ENCODE data around the gene CD4. TPM values are rescaled to one million over a fixed set of nuclear protein-coding genes. Genes with fewer than 3 reads are reported as not detected.

CD4 gene
- polyA plus RNA-seq, 1 of the 3 experiments (the other 2 are of a cell fraction) = 0.02 TPM

- H3K4me3 ChIP-seq (ENCODE audit: low read depth in 2 of 2, low read length in 1 of 2) = peak within 1 kb of the TSS; percentile 65 to 69
- peak; percentile 87 for DNase-seq
- CTCF ChIA-PET = interaction anchor here (0.8 to 12.7 kb wide), 8 partner anchors 11 to 70 kb away, joined by 3 to 246 read pairs (median 19); partner anchors contain the start of genes MLF2, PTMS and SPSB2
Observed at GRCh38 chr12:6821591-6822425, 32.5 kb downstream of the CD4 start, which contains the start of gene GPR162. Gene GPR162 (plus strand): TSS chr12:6821821. CDS start chr12:6823899, 2,078 bp downstream.

GRCh38 chr12:6822426-6823135 is 33.3 kb downstream of the CD4 start:
- H3K4me3 ChIP-seq (ENCODE audit: low read depth in 2 of 2, low read length in 1 of 2) = peak overlapping the region; percentile 65 to 69
- WGBS (ENCODE audit: low lambda C conversion rate) = 82% methylated on average over 7 of the region's 7 CpGs
- POLR2A ChIA-PET = interaction anchor here (0.6 to 2.8 kb wide), 4 partner anchors 46 to 139 kb away, joined by 3 to 19 read pairs (median 7); partner anchors contain the start of genes MLF2 and PTMS
- no peak for TF ChIP-seq RXRA (IDR thresholded peaks at IDR 0.05; ENCODE audit: borderline replicate concordance, low read depth)
- TF ChIP-seq REST (IDR thresholded peaks at IDR 0.05; ENCODE audit: low read depth, low read length) = no peak
- no peak for TF ChIP-seq SMC3 (IDR thresholded peaks at IDR 0.05; ENCODE audit: low read depth, low read length)
- TF ChIP-seq POLR2AphosphoS5 (IDR thresholded peaks at IDR 0.05; ENCODE audit: low read depth, low read length) = no peak
- TF ChIP-seq NFIC (IDR thresholded peaks at IDR 0.05; ENCODE audit: borderline replicate concordance) = no peak
- no peak for TF ChIP-seq EP300 (IDR thresholded peaks at IDR 0.05; ENCODE audit: borderline replicate concordance in 1 of 2, low read depth in 1 of 2, low read length in 1 of 2)
- no peak for TF ChIP-seq TCF12 (IDR thresholded peaks at IDR 0.05)

More at GRCh38 chr12:6821591-6822425, 32.5 kb downstream of the CD4 start, which contains the start of gene GPR162:
- Histone ChIP-seq H3K9me2 (no peaks in the 10 kb centered on the region), H3K4me2 (peak within 1 kb of the TSS; percentile 95), H3K27me3 (ENCODE audit: insufficient read depth) (no peaks in the 10 kb centered on the region), H3K27ac (ENCODE audit: low read depth in 2 of 2, low read length in 1 of 2) (peak within 1 kb of the TSS in 1 of 2 experiments; percentile 69; a peak in 1 of 4 replicates), H3F3A (replicated peaks; ENCODE audit: insufficient read depth) (peaks cover 4% of the 10 kb centered on the region), H3K9me3 (no peaks in the 10 kb centered on the region), H3K36me3 (replicated peaks in 1 of 2; ENCODE audit: control insufficient read depth in 1 of 2, insufficient read depth in 2 of 2, low read length in 1 of 2) (no peaks in the 10 kb centered on the region), H3K4me1 (ENCODE audit: control insufficient read depth in 1 of 2, insufficient read depth in 2 of 2, low read depth in 1 of 2, low read length in 1 of 2) (peaks cover 19 to 75% of the 10 kb centered on the region in 2 experiments; a peak in 3 of 4 replicates), H2AFZ (ENCODE audit: low read depth) (0 out of 2 replicates have a peak within 1 kb of the TSS, but pooled peaks have one; percentile 74), H4K20me1 (ENCODE audit: insufficient read depth) (no peaks in the 10 kb centered on the region), H3K79me2 (ENCODE audit: insufficient read depth) (no peaks in the 10 kb centered on the region), H3K9ac (peak within 1 kb of the TSS; percentile 51)
- POLR2A ChIA-PET = interaction anchor here (0.6 to 2.8 kb wide), 10 partner anchors 8 to 209 kb away, joined by 3 to 19 read pairs (median 5); partner anchors contain the start of genes CDCA3, MLF2, PTMS and TPI1
- 1% methylated on average over 25 of the region's 28 CpGs for WGBS (ENCODE audit: low lambda C conversion rate)
- TF ChIP-seq TCF12 (IDR thresholded peaks at IDR 0.05) = no peak
- no peak for TF ChIP-seq RFX5 (IDR thresholded peaks at IDR 0.05; ENCODE audit: low read length)
- TF ChIP-seq FOXJ3 (CRISPR knock-in tag; IDR thresholded peaks at IDR 0.05) = no peak
- no peak for TF ChIP-seq ZBTB33 (IDR thresholded peaks at IDR 0.05; ENCODE audit: borderline replicate concordance, low read depth)
- TF ChIP-seq POLR2AphosphoS5 (IDR thresholded peaks at IDR 0.05; ENCODE audit: low read depth, low read length) = no peak; the same call in 1 of the 2 replicates
- 0 out of 2 replicates have a peak, but pooled peaks have one; percentile 4 for TF ChIP-seq TAF1 (IDR thresholded peaks at IDR 0.05; ENCODE audit: borderline replicate concordance, low read depth, low read length)
- no peak; a peak in 1 of 4 replicates for TF ChIP-seq EP300 (IDR thresholded peaks at IDR 0.05; ENCODE audit: borderline replicate concordance in 1 of 2, low read depth in 1 of 2, low read length in 1 of 2)
- no peak for TF ChIP-seq MAX (IDR thresholded peaks at IDR 0.05; ENCODE audit: low read depth)

More at GRCh38 chr12:6822426-6823135, 33.3 kb downstream of the CD4 start:
- Histone ChIP-seq H3K27me3 (ENCODE audit: insufficient read depth) (no peaks in the 10 kb centered on the region), H4K20me1 (ENCODE audit: insufficient read depth) (no peaks in the 10 kb centered on the region), H3K9me2 (no peaks in the 10 kb centered on the region), H3K4me1 (ENCODE audit: control insufficient read depth in 1 of 2, insufficient read depth in 2 of 2, low read depth in 1 of 2, low read length in 1 of 2) (peaks cover 24 to 75% of the 10 kb centered on the region in 2 experiments; a peak in 3 of 4 replicates), H3K79me2 (ENCODE audit: insufficient read depth) (no peaks in the 10 kb centered on the region), H3K4me2 (peak overlapping the region; percentile 95), H3K36me3 (replicated peaks in 1 of 2; ENCODE audit: control insufficient read depth in 1 of 2, insufficient read depth in 2 of 2, low read length in 1 of 2) (no peaks in the 10 kb centered on the region), H3F3A (replicated peaks; ENCODE audit: insufficient read depth) (peaks cover 8% of the 10 kb centered on the region), H2AFZ (ENCODE audit: low read depth) (no peak overlapping the region), H3K9ac (no peak overlapping the region), H3K27ac (ENCODE audit: low read depth in 2 of 2, low read length in 1 of 2) (no peak overlapping the region; a peak in 1 of 4 replicates), H3K9me3 (no peaks in the 10 kb centered on the region)
- DNase-seq = no peak
- CTCF ChIA-PET = interaction anchor here (0.6 to 12.7 kb wide), 8 partner anchors 12 to 209 kb away, joined by 3 to 246 read pairs (median 19); partner anchors contain the start of genes MLF2, PTMS and SPSB2
